NCI-H774 (cell line): ENCODE results near the gene HOXC10.

Experiments
- DNase-seq: peaks from one replicate; lab custom pipeline; 2025; lab: John Stamatoyannopoulos, UW

HOXC10 gene

GRCh38 chr12:53992377-53992889 lies 7.5 kb downstream of the HOXC10 start:
- no peak for DNase-seq

DNA sequence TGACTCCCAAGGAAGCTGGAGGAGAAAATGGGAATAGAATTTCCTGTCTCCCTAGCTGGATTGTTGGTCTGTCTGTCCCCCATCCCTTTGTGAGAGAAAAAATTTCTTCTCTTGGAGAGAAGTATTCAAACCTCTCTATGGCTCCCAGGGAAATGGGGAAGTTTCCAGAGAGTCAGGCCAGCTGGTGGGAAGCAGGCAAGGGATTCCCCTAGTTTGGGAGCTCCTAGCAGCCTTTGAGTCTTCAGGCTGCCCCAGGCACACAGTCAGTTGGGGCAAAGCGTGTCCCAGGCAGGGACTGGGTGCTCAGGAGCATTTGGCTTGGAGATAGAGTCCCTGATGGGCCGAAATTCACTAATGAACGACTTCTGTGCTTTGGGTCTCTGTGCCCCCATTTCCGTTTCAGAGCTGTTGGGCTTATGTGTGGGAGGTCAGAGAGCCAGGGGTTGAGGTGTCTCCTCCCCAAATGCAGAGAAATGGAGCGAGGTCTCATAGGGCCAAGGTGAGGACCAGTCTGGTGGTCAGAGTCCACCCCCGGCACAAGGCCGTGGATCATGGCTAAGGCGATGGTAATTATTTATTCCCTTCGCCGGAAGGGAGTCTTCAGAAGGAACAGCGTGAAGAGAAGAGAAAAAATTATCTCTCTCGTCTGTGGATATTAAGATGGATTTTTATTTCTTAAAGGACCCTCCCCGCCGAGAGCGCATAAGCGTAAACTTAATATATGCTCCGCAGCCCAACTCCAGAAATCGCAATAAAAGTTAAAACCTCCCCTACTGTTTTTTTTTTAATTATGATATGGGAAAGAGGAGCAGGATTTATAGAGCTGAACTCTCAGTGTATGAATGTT lies 8.4 kb downstream of the HOXC10 start:
- no peak for DNase-seq

GRCh38 chr12:53994009-53994263 lies 9.0 kb downstream of the HOXC10 start:
- no peak for DNase-seq

GRCh38 chr12:53994264-53995001 lies 9.5 kb downstream of the HOXC10 start:
- peak; percentile 49 for DNase-seq

DNA sequence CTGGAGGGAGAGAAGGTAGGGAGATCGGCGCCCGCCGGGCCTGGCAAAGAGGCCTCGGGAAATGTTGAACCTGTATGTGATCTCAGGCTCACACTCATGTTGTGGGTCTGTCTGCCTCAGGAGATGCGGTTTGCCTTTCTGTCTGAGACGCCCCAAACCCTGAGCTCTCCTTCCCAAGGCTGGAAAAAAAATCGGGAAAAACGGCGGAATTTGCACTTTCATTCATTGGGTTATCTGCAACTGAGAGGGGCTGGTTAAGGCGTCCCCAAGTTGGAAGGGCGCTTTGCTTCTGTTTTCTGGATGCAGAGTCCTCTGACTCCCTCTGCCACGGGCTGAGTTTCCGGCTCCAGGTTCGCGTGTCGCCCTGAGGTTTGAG lies 10.0 kb downstream of the HOXC10 start:
- no peak for DNase-seq

DNA sequence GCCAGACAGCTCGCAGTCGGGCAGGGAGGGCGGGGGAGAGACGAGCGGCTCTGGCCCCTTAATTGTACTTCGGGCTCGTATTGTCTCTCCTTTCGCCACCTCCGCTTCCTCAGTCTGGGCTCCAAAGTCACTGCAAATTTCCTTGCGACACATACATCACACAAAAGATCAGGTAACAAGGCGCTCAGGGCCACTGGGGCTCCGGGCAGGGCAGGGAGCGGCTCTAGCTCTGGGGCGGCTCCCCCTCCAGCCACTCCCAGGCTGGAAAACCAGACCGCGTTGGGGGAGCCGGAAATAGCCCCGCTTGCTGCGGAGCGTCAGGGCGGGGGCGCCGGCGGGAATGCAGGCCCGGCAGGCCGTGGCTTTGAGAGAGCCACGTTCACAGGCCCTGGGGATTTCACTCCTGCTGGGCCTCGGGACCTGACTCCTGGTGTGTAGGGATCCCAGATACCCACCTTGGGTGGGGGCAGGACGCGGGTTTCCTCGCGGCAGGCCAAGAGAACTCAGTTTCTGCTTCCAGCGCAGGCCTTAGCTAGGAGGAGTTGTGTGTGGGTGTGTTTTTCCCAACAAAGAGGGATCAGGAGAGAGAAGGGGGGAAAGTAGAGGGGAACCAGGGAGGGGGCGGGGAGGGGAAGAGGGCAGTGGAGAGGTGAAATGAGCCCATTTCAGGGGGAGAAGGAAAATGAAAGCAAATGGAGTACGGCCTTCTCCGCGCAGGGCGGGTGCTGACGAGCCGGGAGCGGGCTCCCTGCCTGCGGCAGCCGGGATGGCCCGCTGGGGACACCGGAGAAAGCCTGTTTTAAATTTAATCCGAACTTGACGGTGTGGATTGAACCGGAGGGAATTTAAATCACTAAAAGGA lies 10.7 kb downstream of the HOXC10 start:
- DNase-seq, result peak; percentile 79

- no peak for DNase-seq
Measured at GRCh38 chr12:53996240-53997203, 11.6 kb downstream of the HOXC10 start.

DNA sequence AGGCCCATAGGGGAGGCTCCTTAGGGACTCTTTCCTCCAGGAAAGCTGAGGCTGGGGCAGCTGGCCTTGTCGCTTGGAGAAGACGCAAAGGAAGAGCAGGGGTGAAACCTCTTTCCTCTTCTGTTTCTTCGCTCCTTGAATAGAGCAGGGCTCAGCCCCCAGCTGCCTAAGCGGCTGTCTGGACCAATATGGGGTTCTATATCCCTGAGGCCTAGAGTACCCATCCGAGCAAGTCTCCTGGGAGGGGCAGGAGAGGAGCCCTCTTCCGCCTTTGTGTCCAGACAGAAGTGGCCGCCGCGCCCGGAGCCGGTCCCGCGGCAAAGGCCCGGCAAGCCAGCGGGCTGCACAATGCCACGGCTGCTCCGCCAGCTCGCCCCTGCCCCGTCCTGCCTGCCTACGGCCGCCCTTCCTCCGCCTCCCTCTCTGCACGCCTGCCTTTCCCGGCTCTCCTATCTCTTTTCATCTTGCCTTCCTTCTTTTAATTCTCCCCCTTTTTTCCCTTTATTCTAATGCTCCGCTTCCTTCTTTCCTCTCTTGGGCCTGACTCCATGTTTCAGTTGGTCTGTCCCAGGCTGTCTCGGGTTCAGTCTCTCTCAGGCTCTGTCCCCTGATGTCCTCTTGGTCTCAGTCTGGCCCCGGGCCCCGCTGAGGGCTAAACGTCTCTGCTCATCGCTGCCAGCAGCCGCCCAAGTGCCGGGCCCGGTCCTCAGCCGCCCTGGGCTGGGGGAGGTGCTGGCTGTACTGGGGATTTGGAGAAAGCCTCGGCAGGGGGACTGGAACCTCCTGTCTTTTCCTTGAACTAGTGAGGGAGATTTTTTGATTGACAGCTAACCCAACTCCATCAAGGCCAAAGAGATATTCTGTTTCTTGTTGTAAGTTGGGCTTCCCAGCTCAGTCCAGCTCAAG lies 12.5 kb downstream of the HOXC10 start:
- DNase-seq, result no peak

- DNase-seq, result no peak
Measured at GRCh38 chr12:53998110-53998899, 13.4 kb downstream of the HOXC10 start.

DNA sequence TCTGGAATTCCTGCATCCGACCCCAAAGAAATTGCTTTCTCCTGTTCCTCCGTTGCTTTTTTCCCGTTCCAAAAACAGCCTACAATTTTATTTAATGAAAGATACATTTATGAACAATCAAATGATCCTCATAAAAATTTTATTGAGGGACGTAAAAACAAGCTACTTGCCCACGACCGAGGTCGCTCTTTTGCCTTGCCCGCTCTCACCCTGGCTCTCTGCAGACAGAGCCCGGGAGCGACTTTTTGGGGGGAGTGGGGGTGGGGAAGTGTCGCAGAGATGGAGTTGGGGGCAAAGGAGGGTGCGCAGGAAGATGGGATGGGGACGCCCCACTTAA lies 13.9 kb downstream of the HOXC10 start:
- DNase-seq, result no peak

GRCh38 chr12:53999559-54000115 lies 14.7 kb downstream of the HOXC10 start:
- DNase-seq, result no peak

DNA sequence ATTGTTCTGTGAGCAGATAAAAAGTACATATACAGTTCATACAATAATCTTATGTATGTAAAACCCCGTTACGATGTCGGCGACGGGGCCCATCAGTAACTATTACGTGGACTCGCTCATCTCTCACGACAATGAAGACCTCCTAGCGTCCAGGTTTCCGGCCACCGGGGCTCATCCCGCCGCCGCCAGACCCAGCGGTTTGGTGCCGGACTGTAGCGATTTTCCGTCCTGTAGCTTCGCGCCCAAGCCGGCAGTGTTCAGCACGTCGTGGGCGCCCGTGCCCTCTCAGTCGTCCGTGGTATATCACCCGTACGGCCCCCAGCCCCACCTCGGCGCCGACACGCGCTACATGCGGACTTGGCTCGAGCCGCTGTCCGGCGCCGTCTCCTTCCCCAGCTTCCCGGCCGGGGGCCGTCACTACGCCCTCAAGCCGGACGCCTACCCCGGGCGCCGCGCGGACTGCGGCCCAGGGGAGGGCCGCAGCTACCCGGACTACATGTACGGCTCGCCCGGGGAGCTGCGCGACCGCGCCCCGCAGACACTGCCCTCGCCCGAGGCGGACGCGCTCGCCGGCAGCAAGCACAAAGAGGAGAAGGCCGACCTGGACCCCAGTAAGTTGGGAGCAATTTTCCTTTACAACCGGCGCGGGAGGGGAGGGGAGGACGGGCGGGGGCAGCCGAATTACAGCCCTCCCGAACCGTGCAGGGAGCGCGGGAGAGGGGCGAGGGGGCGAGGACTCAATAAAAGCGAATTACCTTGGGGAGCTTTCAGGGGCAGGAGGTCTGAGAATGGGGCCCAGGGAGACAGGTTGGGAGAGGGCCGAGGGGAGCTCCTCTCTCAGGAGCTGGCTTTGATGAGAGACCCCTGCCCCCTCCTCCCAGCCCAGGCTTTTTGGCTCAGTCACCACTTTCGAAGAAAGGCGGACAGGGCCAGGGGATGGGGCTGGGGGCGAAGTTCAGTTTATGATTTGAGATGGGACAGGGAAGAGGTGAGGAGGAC lies 15.5 kb downstream of the HOXC10 start, which contains the start of gene HOXC9:
Gene HOXC9 (plus strand): TSS at position 46 of the 999 bp plus-strand sequence. CDS start 28 bp downstream, at position 74.
- DNase-seq, result no peak

GRCh38 chr12:54001283-54002187 lies 16.6 kb downstream of the HOXC10 start:
- no peak for DNase-seq

GRCh38 chr12:54002278-54002914 lies 17.4 kb downstream of the HOXC10 start:
- DNase-seq, result no peak

GRCh38 chr12:54002915-54003389 lies 18.0 kb downstream of the HOXC10 start:
- DNase-seq, result no peak

- no peak for DNase-seq
Measured at GRCh38 chr12:54003625-54004024, 18.7 kb downstream of the HOXC10 start.
